ENCODE measurements around the gene SLC25A33. TPM values are rescaled to one million over a fixed set of nuclear protein-coding genes. Genes with fewer than 3 reads are reported as not detected.

SLC25A33 gene
- total RNA-seq, 1 experiment from 2014 or later, result 9.2 TPM

GRCh38 chr1:9494936-9495758 is 44.1 kb upstream of the SLC25A33 start (continued):
- TF ChIP-seq ZSCAN18 (CRISPR knock-in tag; IDR thresholded peaks at IDR 0.05) (no peak), FOXP1 (CRISPR knock-in tag; IDR thresholded peaks at IDR 0.05; ENCODE audit: borderline replicate concordance) (peak; percentile 88), ATF1 (CRISPR knock-in tag; IDR thresholded peaks at IDR 0.05) (no peak), ZNF281 (CRISPR knock-in tag; IDR thresholded peaks at IDR 0.05) (peak; percentile 82; the same call in 1 of the 2 replicates), ZBTB21 (CRISPR knock-in tag; IDR thresholded peaks at IDR 0.05; ENCODE audit: borderline replicate concordance) (peak; percentile 84; the same call in 1 of the 2 replicates), HMGXB4 (CRISPR knock-in tag; IDR thresholded peaks at IDR 0.05) (peak; percentile 80; the same call in 1 of the 2 replicates), CREB1 (CRISPR knock-in tag; IDR thresholded peaks at IDR 0.05) (peak; percentile 82), SMAD4 (CRISPR knock-in tag; IDR thresholded peaks at IDR 0.05) (no peak), USF1 (CRISPR knock-in tag; IDR thresholded peaks at IDR 0.05) (0 out of 2 replicates have a peak, but pooled peaks have one; percentile 27), ERG (CRISPR knock-in tag; IDR thresholded peaks at IDR 0.05) (no peak), ESRRA (CRISPR knock-in tag; IDR thresholded peaks at IDR 0.05; ENCODE audit: borderline replicate concordance) (0 out of 2 replicates have a peak, but pooled peaks have one; percentile 65), TEAD4 (CRISPR knock-in tag; IDR thresholded peaks at IDR 0.05) (no peak), ZBTB43 (CRISPR knock-in tag; IDR thresholded peaks at IDR 0.05) (peak; percentile 66; the same call in 1 of the 2 replicates), ZNF219 (CRISPR knock-in tag; IDR thresholded peaks at IDR 0.05; ENCODE audit: borderline replicate concordance) (no peak), SMAD3 (CRISPR knock-in tag; IDR thresholded peaks at IDR 0.05; ENCODE audit: borderline replicate concordance) (peak; percentile 81; the same call in 1 of the 2 replicates), RORB (CRISPR knock-in tag; IDR thresholded peaks at IDR 0.05) (no peak), PREB (CRISPR knock-in tag; IDR thresholded peaks at IDR 0.05; ENCODE audit: borderline replicate concordance) (no peak), ATF3 (CRISPR knock-in tag; conservative IDR thresholded peaks at IDR 0.05) (no peak), CTCF (IDR thresholded peaks at IDR 0.05) (peak; percentile 99), E2F5 (CRISPR knock-in tag; IDR thresholded peaks at IDR 0.05) (peak; percentile 97; the same call in 1 of the 2 replicates), RELA (CRISPR knock-in tag; IDR thresholded peaks at IDR 0.05; ENCODE audit: borderline replicate concordance) (peak; percentile 91; the same call in 1 of the 2 replicates), NFE2L1 (CRISPR knock-in tag; IDR thresholded peaks at IDR 0.05) (peak; percentile 88; the same call in 1 of the 2 replicates)

Data from WTC11 (cell line).